Measurements from ENCODE around the gene BCL2L15.
A peak's percentile ranks its signal among the peaks of the same experiment; 100 is the strongest.
"Not testable (repeated sequence)": the region's sequence is repeated elsewhere in the genome, so short reads cannot be mapped to it uniquely, and the experiment has no call there.

Gene BCL2L15

GRCh38 chr1:113868387-113869083 is 18.8 kb downstream of the BCL2L15 start:
- no peak for DNase-seq

- peak; percentile 26 to 29 for DNase-seq
These were observed 25.7 kb downstream of the BCL2L15 start for GRCh38 chr1:113861641-113862040.

- no peak for DNase-seq
These were observed 26.5 kb downstream of the BCL2L15 start for GRCh38 chr1:113860891-113861290.

- DNase-seq: peak; percentile 53 to 56
These were observed 27.8 kb downstream of the BCL2L15 start for GRCh38 chr1:113859478-113860175.

GRCh38 chr1:113858982-113859381 is 28.4 kb downstream of the BCL2L15 start:
- no peak for DNase-seq

GRCh38 chr1:113858418-113858817 is 29.0 kb downstream of the BCL2L15 start:
- no peak for DNase-seq

GRCh38 chr1:113857776-113858175 is 29.6 kb downstream of the BCL2L15 start:
- peak; percentile 34 to 37 for DNase-seq

- no peak for DNase-seq
These were observed 31.0 kb downstream of the BCL2L15 start for GRCh38 chr1:113856401-113856790.

GRCh38 chr1:113855630-113856400 is 31.6 kb downstream of the BCL2L15 start:
- peak in 1 of 2 experiments; percentile 11 for DNase-seq

GRCh38 chr1:113854234-113854633 is 33.1 kb downstream of the BCL2L15 start:
- DNase-seq: no peak

- DNase-seq: not testable (repeated sequence)
These were observed 34.7 kb downstream of the BCL2L15 start for GRCh38 chr1:113852694-113853093.

- DNase-seq: no peak
These were observed 37.1 kb downstream of the BCL2L15 start for GRCh38 chr1:113850127-113850796.

GRCh38 chr1:113849072-113849471 is 38.3 kb downstream of the BCL2L15 start:
- peak; percentile 83 to 85 for DNase-seq

GRCh38 chr1:113846391-113847035 is 40.9 kb downstream of the BCL2L15 start:
- DNase-seq: no peak

- DNase-seq: no peak
These were observed 50.8 kb downstream of the BCL2L15 start for GRCh38 chr1:113836534-113836933.

GRCh38 chr1:113835686-113836290 is 51.6 kb downstream of the BCL2L15 start:
- peak; percentile 42 to 51 for DNase-seq

GRCh38 chr1:113834716-113835115 is 52.7 kb downstream of the BCL2L15 start:
- no peak for DNase-seq
